AG09309 (cell line): Measurements from ENCODE around the gene THBS2.

ENCODE experiments used
- DNase-seq: peaks from one replicate; pipeline ENCODE4 v3.0.0-alpha.2; 2010; ENCODE audit warnings: low read depth
- H3K4me3 ChIP-seq: 2 replicates; pipeline ENCODE4 v1.5.1; 2011; ENCODE audit warnings: mild to moderate bottlenecking, low read depth, low read length, moderate library complexity; ENCODE audit not compliant: control insufficient read depth
- CTCF ChIP-seq: IDR thresholded peaks from 2 replicates; pipeline ENCODE4 v1.5.1; 2011; ENCODE audit warnings: mild to moderate bottlenecking, low read depth, low read length, inconsistent platforms; ENCODE audit not compliant: insufficient read depth, control insufficient read depth; ENCODE audit errors: missing control alignments

THBS2 gene

GRCh38 chr6:169171951-169172350 lies 81.7 kb downstream of the THBS2 start:
- DNase-seq: peak; percentile 90
- no peak overlapping the region for H3K4me3 ChIP-seq
- no peak for TF ChIP-seq CTCF

GRCh38 chr6:169171016-169171415 lies 82.6 kb downstream of the THBS2 start:
- no peak overlapping the region for H3K4me3 ChIP-seq
- DNase-seq: no peak
- TF ChIP-seq CTCF: no peak

- no peak for DNase-seq
- TF ChIP-seq CTCF: no peak
- H3K4me3 ChIP-seq: no peak overlapping the region
These were observed 83.1 kb downstream of the THBS2 start for GRCh38 chr6:169170583-169170955.

- DNase-seq: no peak
- no peak overlapping the region for H3K4me3 ChIP-seq
- no peak for TF ChIP-seq CTCF
These were observed 83.6 kb downstream of the THBS2 start for GRCh38 chr6:169169941-169170582.

GRCh38 chr6:169169375-169169774 lies 84.3 kb downstream of the THBS2 start:
- DNase-seq: no peak
- no peak overlapping the region for H3K4me3 ChIP-seq
- no peak for TF ChIP-seq CTCF

- TF ChIP-seq CTCF: no peak
- no peak overlapping the region for H3K4me3 ChIP-seq
- no peak for DNase-seq
These were observed 84.9 kb downstream of the THBS2 start for GRCh38 chr6:169168706-169169105.

- H3K4me3 ChIP-seq: no peak overlapping the region
- TF ChIP-seq CTCF: no peak
- DNase-seq: no peak
These were observed 85.4 kb downstream of the THBS2 start for GRCh38 chr6:169168302-169168630.
